HG03565 (cell line): ENCODE results near the gene STRA6.

Experiments
- ATAC-seq: cut with Tn5 transposase; IDR thresholded peaks from one replicate; pipeline ENCODE4 v1.9.1; 2021; ENCODE audit warnings: mild to moderate bottlenecking, moderate library complexity; ENCODE audit not compliant: unreplicated experiment

STRA6 gene, protein sequence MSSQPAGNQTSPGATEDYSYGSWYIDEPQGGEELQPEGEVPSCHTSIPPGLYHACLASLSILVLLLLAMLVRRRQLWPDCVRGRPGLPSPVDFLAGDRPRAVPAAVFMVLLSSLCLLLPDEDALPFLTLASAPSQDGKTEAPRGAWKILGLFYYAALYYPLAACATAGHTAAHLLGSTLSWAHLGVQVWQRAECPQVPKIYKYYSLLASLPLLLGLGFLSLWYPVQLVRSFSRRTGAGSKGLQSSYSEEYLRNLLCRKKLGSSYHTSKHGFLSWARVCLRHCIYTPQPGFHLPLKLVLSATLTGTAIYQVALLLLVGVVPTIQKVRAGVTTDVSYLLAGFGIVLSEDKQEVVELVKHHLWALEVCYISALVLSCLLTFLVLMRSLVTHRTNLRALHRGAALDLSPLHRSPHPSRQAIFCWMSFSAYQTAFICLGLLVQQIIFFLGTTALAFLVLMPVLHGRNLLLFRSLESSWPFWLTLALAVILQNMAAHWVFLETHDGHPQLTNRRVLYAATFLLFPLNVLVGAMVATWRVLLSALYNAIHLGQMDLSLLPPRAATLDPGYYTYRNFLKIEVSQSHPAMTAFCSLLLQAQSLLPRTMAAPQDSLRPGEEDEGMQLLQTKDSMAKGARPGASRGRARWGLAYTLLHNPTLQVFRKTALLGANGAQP

DNA sequence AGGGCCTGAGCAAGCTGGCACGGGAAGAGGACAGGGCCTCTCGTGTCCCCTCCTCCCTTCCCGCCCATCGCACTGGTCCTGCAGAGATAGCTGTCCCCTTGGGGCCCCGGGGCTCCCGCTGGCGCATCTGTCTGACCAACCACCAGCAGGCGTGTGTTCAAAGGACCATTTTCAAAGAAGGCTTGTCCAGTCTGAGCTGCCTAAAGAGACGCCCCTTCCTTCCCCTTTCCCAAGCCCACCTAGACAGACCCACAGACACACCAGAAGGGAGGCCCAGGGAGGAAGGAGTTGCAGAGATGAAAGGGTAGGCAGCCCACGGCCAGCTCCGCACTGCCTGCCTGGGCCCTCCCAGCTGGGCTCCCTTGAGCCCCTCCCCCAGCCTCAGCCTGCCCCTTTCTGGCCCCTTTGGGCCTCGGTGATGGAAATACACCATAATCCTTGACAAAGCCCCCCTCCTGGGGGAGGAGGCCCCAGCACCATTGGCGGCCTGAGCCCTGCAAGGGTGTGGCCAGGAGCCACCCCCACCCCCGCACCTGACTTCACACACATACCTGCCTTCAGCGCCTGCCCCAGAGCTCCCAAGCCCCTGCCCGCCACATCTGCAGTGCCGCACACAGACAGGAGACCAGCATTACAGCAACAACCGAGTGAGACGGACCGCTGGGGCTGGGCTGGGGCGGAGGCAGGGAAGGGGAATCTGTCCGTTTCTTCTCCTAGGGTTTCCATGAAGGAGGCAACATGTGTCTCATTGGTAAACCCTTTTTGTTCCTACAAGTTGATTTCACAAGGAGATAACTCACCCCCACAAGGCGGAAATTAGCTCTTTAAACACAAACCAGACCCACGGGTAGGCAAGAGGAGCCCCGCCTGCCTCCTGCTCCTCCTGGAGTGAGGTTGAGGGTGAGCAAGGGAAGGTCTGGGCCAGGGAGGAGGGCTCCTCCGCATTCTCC is at the start of gene STRA6:
STRA6 (minus strand) TSS at position 336 of the 950 bp plus-strand sequence. CDS start 520 bp downstream, outside the sequence.
- no peak for ATAC-seq

DNA sequence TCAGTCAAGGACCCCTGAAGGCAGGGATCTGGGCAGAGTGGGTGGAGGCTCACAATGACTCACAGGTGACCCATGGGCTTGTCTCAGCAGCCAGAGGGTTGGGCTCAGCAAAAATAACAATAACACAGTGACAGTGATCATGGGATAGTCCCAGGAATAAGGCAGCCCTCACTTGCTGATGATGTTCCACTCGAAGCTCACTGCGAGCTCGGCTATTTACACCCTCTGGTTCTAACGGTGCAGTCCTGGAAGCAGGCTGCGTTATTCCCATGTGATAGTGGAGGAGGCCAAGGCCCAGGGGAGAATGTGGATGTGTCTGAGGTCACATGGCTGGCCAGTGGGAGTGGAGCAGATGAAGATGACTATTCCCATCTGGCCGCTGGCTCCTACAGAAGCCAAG is 49.7 kb upstream of the STRA6 start:
- no peak for ATAC-seq

DNA sequence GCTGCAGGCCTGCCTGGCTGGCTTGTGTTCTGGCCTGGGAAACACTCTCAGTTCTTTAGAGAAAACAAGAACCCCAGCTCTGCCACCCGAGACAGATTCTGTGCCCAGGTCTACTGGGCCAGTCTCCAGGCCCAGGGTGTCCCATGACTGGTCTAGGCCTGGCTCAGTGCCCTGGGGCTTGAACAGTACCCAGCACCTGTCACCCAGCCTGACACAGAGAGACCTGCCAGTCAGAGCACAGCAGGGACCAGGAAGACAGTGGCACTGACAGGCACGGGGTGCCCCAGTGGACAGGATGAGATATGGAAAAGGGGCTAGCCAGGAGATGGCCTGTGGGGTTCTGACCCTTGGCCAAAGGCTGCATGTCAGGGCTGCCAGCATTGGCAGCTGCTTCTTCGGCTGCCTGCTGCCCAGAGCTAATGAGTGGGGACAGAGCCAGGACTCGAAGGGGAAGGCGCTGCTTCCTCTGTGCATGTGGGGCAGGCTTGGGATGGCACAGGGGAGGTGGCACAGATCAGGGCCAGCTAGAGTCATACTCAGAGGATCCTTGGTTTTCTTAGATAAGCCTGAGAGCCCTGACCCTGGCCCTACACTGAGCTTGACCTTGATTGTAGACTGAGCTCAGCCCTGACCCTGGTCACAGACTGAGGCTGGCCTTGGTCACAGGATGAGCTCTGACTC is 48.7 kb upstream of the STRA6 start:
- ATAC-seq, result no peak

DNA sequence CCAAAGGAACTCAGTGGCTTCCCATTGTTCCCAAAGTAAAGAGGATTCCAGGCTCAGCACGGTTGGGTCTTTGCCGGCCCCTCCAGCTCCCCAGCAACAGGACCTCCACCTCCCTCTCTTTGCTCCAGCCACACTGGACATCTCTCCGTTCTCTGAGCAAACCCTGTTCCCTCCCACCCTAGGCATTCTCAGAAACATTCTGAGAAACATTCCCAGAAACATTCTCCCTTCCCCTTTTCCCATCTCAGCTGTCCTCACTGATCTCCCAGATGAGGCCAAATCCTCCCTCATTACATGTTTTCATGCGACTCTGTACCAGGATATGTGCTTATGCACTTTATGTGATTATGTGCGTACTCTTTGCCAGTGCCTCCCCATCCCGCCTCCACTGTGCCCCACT is 47.7 kb upstream of the STRA6 start:
- no peak for ATAC-seq

DNA sequence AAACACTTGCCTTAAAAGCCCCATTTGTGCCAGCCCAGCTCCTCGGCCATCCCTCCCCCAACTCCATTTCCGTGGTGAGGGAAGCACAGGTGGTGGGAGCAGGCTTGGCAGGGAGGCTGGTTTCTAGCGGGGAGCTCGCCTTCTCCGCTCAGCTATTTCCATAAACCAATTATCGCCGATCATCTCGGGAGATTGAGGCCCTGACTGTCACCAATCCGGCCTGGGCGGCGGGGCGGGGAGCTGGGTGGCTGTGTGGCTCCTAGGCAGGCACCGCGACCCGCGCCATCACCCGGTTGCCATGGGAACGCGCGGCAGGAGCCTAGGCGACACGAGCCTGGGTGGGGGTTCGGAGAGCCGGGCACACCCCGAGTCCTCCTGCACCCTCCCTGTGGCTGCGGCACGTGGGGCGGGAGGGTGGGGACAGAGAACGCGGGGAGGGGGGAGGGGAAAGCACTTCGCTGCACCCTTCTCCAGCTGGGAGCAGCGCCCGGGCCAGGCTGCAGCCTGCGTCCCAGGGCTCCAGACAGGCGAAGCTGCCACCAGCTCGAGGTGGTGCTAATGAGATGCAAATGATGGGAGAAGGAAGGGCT is 42.9 kb upstream of the STRA6 start:
- ATAC-seq, result no peak

DNA sequence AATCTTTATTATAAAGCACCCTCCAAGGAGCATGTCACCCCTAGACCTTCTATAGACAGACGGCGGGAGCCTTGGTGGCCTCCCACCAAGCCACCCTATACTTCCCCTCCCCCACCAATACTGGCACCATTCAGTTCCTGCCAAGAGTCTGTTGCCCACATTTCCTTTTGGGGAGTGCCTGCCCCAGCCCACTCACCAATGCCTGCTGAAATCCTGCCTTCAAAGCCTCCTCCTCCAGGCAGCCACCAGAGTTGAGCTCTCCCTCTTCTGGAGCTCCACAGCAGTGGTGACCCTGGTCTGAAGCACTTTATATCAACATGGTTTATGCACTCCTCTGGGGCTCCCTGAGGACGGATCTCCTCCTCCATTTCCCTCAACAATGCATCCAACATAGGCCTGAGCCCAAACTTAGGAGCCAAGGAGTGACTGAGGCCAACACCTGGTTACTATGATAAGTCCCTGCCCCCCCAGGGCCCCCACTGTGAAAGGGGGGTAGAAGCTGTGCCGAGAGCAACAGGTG is 42.3 kb upstream of the STRA6 start:
- ATAC-seq, result no peak

DNA sequence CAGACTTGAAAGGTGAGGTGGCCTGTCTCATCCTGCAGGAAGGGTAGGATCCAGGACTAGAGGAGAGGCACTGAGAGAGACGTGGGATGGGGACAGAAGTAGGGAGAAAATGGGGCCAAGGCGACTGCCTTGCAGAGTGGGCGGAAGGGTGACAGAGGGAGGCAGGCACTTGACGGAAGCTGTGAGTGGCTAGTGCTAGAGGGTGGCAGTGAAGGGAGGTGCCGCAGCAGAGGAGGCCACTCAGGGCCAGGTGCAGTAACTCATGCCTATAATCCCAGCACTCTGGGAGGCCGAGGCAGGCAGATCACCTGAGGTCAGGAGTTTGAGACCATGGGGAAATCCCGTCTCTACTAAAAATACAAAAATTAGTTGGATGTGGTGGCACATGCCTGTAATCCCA is 40.8 kb upstream of the STRA6 start:
- ATAC-seq, result no peak

DNA sequence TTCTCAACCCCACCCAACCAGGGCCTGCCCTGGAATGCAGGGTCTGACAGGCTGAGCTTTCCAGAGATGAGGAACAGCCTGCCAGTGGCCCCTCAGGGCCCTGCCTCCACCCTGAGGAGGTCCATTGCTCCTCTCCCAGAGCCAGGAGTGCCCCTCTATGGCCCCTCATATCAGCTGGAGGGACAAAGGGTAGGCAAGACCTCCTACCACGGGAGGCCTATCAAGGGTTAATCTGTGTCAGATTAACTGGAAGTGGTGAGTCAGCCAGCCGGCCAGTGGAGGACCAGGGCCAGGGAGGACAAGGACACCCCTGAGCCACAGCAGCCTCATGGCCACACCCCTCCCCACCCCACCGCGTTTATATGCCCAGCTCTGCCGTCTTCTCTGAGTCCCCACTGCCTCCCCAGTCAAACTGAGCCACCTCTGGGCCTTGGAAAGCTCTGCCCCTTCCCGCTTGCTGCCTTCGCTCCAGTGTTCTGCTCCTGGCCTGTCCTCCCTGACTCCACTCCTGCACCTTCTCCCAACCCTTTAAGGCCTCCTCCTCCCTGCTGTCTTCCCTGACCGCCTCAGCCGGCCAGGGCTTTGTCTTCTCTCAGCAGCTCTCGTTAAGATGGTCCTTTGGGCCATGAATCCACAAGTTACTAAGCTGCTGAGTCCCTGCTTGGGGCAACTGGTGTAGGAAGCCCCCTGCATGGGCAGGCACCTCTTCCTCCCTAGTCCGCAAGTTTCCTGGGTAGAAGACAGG is 40.0 kb upstream of the STRA6 start:
- no peak for ATAC-seq

DNA sequence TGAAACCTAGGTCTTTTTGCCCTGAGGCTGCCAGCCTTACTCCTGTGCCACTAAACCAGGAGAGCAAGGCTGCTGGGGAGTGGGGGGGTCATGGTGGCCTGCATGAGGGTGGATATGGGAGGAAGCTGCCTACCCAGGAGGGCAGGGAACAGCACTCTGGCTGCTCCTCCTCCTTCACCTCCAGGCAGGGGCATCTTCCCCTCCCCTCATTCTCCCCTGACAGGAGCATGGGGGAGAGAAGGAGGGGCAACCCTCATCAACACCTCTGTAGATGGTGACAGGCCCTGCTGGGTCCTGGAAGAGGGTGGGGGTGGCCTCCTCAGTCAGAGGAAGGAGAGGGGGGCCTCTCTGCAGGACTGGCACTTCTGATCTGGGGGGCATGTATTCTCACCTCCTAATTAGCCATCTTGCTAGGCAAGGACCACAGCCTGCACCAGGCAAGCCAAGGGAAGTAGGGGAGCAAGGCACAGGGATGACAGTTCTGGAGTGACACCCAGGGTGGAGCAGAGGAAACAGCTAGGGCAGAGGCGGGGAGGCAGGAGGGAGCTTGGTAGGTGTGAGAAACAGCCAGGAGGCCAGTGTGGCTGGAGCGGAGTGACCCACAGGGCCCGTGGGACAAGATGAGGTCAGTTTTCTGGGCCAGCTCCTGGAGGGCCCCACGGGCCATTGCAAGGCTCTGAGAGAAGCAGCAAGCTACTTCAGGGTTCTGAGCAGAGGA is 38.5 kb upstream of the STRA6 start:
- no peak for ATAC-seq

DNA sequence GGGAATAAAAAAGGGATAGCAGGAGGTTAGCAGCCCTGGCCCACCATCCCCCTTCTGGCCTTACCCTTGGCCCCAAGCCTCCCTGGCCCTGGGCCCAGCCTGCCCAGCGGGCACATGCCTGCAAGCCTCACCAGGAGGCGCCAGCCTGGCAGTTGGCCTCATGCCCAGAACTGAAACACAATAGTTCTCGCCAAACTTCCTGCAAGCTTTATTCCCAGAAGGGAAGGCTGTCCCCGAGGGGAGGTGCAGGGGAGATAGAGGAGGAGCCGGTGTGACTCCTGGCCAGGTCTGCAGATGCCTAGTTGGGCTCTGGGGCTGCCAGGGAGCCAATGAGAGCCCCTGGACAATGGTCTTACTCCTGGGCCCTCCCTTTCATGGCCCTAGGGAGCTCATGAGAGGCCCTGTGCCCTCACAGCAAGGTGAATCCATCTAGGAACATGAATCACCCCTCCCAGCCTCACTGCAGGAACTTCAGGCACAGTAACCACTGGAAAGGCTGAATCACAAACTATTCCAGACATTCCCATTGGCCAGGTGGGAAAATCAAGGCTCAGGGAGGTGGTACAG is 37.5 kb upstream of the STRA6 start:
- no peak for ATAC-seq

DNA sequence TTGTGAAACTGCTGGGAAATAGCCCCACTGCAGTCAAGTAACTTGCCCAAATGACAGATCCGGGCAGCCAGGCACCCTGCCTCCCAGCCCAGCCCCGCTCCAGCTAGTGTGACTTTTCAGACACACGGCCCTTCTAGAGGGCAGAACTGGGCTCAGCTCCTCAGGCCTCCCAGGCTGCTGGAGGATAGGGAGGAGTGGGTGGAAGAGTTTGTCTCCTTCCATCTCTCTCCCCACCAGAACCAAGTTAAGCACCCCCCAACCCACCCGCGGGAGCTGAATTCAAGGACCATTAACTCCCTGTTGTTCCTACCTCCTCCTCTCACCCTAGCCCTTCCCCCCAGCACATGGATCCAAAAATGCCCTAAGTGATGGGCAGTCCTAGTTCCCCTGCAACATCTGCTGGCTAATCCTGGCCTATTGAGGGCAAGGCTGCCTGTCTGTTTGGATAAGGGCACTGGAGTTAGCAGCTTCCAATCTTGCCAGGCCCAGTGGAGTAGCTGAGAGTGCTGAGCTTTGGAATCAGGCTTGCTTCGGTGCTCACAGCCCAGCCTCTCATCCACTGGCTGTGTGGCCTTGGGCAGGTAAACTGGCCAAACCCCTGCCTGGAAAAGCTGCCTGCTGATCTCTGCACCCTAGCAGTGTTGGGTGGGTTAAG is 36.6 kb upstream of the STRA6 start:
- no peak for ATAC-seq

DNA sequence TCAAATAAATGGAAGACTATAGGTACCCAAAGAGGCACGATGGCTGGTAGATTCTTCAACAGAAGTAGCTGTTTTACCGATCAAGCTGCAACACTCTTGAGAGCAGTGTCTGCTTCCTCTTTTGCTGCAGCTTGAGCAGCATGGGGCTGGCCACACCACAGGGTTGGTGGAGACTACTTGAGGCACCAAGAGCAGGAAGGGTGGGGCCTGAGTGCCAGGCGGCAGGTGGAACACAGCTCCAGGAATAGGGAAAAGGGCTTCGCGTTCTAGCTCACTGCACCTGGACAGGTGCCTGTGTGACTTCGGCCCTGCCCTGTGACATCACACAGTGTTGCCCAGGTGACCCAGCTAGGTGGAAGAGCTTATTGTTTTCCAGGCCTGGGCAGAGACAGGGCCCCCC is 33.4 kb upstream of the STRA6 start, which contains the start of gene CCDC33:
CCDC33 (plus strand) TSS at position 365 of the 400 bp plus-strand sequence. CDS start 394 bp downstream, outside the sequence.
- ATAC-seq, result no peak

DNA sequence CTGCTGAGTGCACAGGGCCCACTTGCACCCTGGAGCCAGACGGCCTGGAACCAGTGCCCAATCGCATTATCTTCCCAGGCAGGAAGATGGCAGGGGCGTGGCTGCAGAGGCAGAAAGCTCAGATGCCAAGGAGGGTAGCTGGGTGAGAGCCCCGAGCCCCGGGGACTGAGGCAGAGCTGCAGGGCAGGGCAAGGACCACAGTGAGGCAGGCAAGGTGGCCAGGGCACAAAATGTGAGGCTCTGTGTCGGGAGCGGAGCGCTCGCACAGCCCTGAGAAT is 31.9 kb upstream of the STRA6 start:
- no peak for ATAC-seq

DNA sequence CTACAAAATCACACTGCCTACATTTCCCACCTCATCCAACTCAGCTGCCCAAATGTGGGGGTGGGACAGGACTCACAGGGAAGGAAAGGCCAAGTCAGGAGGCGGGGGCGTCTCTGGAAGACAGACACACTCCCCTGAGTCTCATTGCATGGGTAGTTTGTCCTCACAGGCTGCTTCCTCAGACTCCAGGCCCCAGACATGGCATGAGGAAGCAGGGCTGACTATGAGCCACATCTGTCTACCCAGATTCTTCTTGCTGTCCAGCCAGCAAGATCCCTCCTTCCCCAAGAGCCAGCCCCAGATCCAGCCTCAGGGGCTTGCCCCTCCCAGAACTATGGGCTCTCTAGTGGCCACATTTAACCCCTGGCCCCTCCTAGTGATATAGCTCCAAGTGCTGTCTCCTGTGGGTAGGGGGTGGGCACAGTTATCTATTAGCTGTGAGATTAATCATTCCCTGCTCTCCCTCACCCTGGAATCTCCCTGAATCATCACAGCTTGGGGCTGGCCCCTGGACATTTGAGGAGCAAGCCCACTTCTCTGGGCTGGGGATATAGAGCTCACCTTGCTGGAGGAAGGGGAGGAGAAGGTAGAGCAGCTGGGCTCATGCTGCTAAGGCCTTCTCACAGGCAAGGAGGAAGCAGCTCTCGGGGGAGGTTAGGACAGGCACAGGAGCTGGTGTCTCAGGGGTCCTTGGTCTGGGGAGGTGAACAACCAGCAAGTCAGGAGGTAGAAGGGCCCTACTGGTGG is 31.4 kb upstream of the STRA6 start:
- no peak for ATAC-seq

DNA sequence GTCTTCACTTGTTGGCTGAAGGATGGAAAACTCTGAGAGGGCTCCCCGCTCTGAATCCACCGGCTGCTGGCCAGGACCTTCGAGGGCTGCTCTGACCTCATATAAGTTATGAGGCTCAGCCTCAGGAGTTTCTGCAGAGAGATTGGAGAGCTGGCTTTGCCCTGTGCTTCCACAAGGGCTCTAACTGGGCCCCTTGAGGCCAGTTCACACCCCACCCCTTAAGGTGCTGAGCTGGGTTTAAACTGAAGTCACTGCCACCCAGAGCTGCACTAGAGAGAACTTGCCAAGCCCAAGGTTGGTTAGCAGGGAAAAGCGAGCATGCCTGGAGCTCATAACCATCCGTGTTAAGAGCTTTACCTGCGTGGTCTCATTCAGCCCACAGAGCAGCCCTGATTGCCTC is 30.8 kb upstream of the STRA6 start:
- no peak for ATAC-seq

DNA sequence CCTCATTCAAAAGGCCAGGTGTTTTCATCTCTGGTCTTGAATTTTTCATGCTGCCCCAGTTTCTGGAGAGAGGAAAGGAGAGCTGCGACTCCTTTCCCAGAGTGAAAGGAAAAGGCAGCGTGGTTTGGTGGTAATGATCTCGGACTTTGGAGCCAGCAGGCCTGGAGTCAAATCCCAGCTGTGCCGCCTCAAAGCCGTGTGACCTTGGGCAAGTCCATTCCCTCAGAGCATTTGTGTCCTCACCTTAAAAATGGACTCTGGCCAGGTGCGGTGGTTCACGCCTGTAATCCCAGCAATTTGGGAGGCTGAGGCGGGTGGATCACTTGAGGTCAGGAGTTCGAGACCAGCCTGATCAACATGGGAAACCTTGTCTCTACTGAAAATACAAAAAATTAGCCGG is 28.9 kb upstream of the STRA6 start:
- no peak for ATAC-seq

DNA sequence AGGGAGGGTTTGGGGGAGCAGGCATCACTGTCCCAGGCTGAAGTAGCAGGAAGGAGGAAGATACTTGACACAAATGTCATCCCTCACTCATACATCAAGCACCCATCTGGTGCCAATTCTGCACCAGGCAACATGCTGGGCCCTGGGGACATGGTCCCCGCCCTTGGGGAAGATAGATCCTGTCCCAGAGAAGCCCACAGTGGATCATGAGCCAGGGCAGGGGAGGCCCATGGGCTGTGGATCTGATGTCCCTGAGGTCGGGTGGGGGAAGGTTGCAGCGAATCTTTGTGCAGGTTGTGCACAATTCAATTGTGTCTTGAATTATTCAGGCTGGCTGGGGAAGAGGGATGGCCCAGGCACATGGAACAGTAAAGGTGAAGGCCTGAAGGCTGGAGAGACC is 27.1 kb upstream of the STRA6 start:
- no peak for ATAC-seq

DNA sequence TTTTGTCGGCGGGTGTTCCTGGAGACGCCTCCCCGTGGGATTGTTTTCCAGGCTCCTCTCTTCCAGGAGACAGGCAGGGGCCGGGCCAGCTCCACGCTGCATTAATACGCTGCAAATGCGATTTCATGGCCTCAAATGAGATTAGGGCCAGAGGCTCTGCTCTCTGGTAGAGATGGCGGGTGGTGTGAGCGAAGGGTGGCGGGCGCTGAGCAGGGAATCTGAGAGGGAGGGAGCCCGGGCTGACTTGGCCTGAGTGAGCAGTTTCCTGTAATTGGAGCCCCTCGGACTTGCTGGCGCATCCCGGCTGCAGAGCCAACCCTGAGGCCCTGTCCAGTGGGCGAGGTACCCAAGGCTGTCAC is 26.1 kb upstream of the STRA6 start:
- no peak for ATAC-seq
